GM12875 (cell line): ENCODE data around the gene GGT6.

Experiments used
- H3K4me3 ChIP-seq: one replicate; pipeline ENCODE4 v1.5.1; 2011; ENCODE audit warnings: low read depth, low read length, control low read depth
- CTCF ChIP-seq: IDR thresholded peaks from 2 replicates; pipeline ENCODE4 v1.5.1; 2011; ENCODE audit warnings: low read depth, mild to moderate bottlenecking, control low read depth, inconsistent platforms, low read length, moderate library complexity, borderline replicate concordance; ENCODE audit not compliant: insufficient read depth

GGT6 gene

GRCh38 chr17:4532860-4533522, 27.4 kb downstream of the GGT6 start:
- TF ChIP-seq CTCF = no peak
- H3K4me3 ChIP-seq = no peak overlapping the region

- H3K4me3 ChIP-seq = no peak overlapping the region
- TF ChIP-seq CTCF = no peak
Observed at GRCh38 chr17:4531988-4532736, 28.2 kb downstream of the GGT6 start.

GRCh38 chr17:4530799-4531730, 29.3 kb downstream of the GGT6 start:
- no peak for TF ChIP-seq CTCF
- no peak overlapping the region for H3K4me3 ChIP-seq

- H3K4me3 ChIP-seq = no peak overlapping the region
Observed at GRCh38 chr17:4529533-4530152, 30.7 kb downstream of the GGT6 start.

GRCh38 chr17:4527566-4528125, 32.7 kb downstream of the GGT6 start:
- no peak for TF ChIP-seq CTCF
- H3K4me3 ChIP-seq = no peak overlapping the region

More at GRCh38 chr17:4529533-4530152, 30.7 kb downstream of the GGT6 start:
- no peak for TF ChIP-seq CTCF

GRCh38 chr17:4527134-4527533, 33.2 kb downstream of the GGT6 start:
- no peak overlapping the region for H3K4me3 ChIP-seq

More at GRCh38 chr17:4527134-4527533, 33.2 kb downstream of the GGT6 start:
- no peak for TF ChIP-seq CTCF
